HFFc6 (cell line): ENCODE measurements around the gene NAGPA. TPM values are rescaled to one million over a fixed set of nuclear protein-coding genes. Genes with fewer than 3 reads are reported as not detected.

Source experiments
- DNase-seq: peaks from one replicate; pipeline ENCODE4 v3.0.0-alpha.2; 2018
- H3K27ac Mint-ChIP-seq: 2 replicates; pipeline ENCODE4 v1.8.0; 2020; ENCODE audit warnings: mild to moderate bottlenecking, mixed read lengths
- H3K27me3 Mint-ChIP-seq: 2 replicates; pipeline ENCODE4 v1.8.0; 2021; ENCODE audit warnings: mild to moderate bottlenecking, moderate library complexity, mixed read lengths; ENCODE audit not compliant: insufficient read depth
- H3K36me3 Mint-ChIP-seq: 2 replicates; pipeline ENCODE4 v1.8.0; 2021; ENCODE audit warnings: low read depth, mixed read lengths
- H3K4me1 Mint-ChIP-seq: 2 replicates; pipeline ENCODE4 v1.8.0; 2020; ENCODE audit warnings: low read depth, mixed read lengths
- H3K4me3 Mint-ChIP-seq: 2 replicates; pipeline ENCODE4 v1.8.0; 2020; ENCODE audit warnings: mild to moderate bottlenecking, moderate library complexity, mixed read lengths
- H3K9me3 Mint-ChIP-seq: 2 replicates; pipeline ENCODE4 v1.8.0; 2020; ENCODE audit warnings: mild to moderate bottlenecking, mixed read lengths
- CTCF ChIP-seq: fragments of 200-600 bp; sonication (generic); IDR thresholded peaks from 2 replicates; pipeline ENCODE4 v1.5.0; 2021; ENCODE audit warnings: antibody characterized with exemption, mild to moderate bottlenecking
- total RNA-seq, 6 experiments: library from RNA; stranded (reverse); fragmentation: NEBNext Ultra II Directional; extraction: Animal tissue kit (Norgen Biotek cat#: 25700); gene quantifications; 2 replicates in 1 of 6; 3 replicates in 5 of 6; pipeline ENCODE4 v1.2.3, GENCODE V29; 2021

The NAGPA gene
- total RNA-seq, 6 experiments from 2014 or later, result 14.4 to 18.7 (median 16.4) TPM

GRCh38 chr16:5069854-5070253, 36.1 kb upstream of the NAGPA start:
- no peak for TF ChIP-seq CTCF
- no peak overlapping the region for H3K27ac Mint-ChIP-seq
- peaks cover 23% of the 10 kb centered on the region for H3K4me1 Mint-ChIP-seq
- H3K4me3 Mint-ChIP-seq, result no peak overlapping the region
- H3K9me3 Mint-ChIP-seq, result no peaks in the 10 kb centered on the region
- peaks cover 14% of the 10 kb centered on the region for H3K27me3 Mint-ChIP-seq
- H3K36me3 Mint-ChIP-seq, result peaks cover 6% of the 10 kb centered on the region; the same call in 1 of the 2 replicates
- DNase-seq, result no peak

- no peaks in the 10 kb centered on the region for H3K9me3 Mint-ChIP-seq
- no peak for TF ChIP-seq CTCF
Measured at GRCh38 chr16:5069048-5069447, 35.3 kb upstream of the NAGPA start.

DNA sequence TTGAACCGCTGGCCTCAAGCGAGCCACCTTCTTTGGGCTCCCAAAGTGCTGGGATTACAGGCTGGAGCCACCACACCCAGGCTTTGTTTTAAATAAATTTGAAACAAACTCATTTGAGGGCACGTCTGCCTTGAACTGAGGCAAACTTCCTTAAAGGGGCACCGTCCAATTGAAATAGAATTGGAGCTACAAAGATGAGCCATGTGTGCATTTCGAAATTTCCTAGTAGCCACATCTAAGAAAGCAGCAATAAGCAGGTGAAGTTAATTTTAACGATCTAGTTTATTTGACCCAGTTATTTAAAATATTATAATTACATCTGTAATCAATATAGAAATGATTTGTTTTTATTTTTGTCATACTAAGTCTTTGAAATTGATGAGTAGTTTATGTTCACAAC, 32.8 kb upstream of the NAGPA start:
- no peak overlapping the region for H3K27ac Mint-ChIP-seq
- peaks cover 7% of the 10 kb centered on the region for H3K4me1 Mint-ChIP-seq
- H3K27me3 Mint-ChIP-seq, result peaks cover 27% of the 10 kb centered on the region
- TF ChIP-seq CTCF, result no peak
- no peaks in the 10 kb centered on the region for H3K36me3 Mint-ChIP-seq
- H3K9me3 Mint-ChIP-seq, result no peaks in the 10 kb centered on the region
- no peak for DNase-seq
- H3K4me3 Mint-ChIP-seq, result no peak overlapping the region

More at GRCh38 chr16:5069048-5069447, 35.3 kb upstream of the NAGPA start:
- H3K27ac Mint-ChIP-seq, result no peak overlapping the region
- H3K4me3 Mint-ChIP-seq, result no peak overlapping the region
- DNase-seq, result no peak
- H3K4me1 Mint-ChIP-seq, result peaks cover 23% of the 10 kb centered on the region
- peaks cover 16% of the 10 kb centered on the region for H3K27me3 Mint-ChIP-seq
- no peaks in the 10 kb centered on the region for H3K36me3 Mint-ChIP-seq

DNA sequence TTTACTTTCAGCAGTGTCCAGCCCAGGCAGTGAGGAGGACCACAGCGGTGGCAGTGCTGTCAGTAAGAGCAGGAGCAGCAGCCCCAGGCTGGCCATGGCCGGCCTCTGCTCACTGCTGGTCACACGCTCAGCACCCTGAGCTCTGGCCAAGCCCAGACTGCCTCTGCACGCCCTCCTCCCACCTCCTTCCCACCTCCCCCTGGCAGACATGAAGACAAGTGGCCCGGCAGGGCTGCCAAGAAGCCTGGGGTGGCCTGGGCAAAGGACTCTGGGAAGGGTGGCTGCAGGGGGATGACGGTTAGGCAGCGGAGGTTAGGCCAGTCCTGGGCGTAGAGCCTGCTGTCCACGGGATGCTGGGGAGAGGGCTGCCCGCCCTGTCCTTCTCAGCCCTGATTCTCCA, 32.1 kb upstream of the NAGPA start, which contains the start of gene C16orf89:
C16orf89 (minus strand) TSS at position 144 of the 400 bp plus-strand sequence; CDS start at position 96, 48 bp downstream.
- Mint-ChIP-seq H3K4me1 (peaks cover under 1% of the 10 kb centered on the region; the same call in 1 of the 2 replicates), H3K36me3 (no peaks in the 10 kb centered on the region), H3K27ac (no peak within 1 kb of the TSS), H3K4me3 (no peak within 1 kb of the TSS), H3K9me3 (no peaks in the 10 kb centered on the region), H3K27me3 (peaks cover 28% of the 10 kb centered on the region)
- DNase-seq, result no peak
- TF ChIP-seq CTCF, result no peak

DNA sequence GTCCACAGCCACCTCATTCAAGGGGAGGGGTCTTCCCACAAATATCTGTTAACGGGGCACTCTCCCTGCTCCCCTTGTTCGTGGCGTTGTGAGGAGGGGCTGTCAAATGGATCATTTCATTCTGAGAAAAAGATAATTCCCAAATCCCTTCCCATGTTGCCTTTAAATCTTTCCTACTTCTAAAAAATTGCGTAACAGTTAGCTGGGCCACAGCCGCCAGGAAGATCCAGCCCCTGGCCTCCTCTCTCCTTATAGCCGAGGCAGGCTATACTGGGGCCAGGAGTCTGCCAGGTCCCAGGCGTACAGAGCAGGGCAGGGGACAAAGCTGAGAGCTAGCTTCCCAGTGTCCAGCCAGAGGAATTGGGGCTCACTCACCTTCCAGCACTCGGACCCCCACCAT, 31.6 kb upstream of the NAGPA start:
- no peaks in the 10 kb centered on the region for H3K4me1 Mint-ChIP-seq
- no peaks in the 10 kb centered on the region for H3K36me3 Mint-ChIP-seq
- H3K27me3 Mint-ChIP-seq, result peaks cover 28% of the 10 kb centered on the region
- no peak for TF ChIP-seq CTCF
- DNase-seq, result no peak
- no peak overlapping the region for H3K4me3 Mint-ChIP-seq
- H3K27ac Mint-ChIP-seq, result no peak overlapping the region
- no peaks in the 10 kb centered on the region for H3K9me3 Mint-ChIP-seq

DNA sequence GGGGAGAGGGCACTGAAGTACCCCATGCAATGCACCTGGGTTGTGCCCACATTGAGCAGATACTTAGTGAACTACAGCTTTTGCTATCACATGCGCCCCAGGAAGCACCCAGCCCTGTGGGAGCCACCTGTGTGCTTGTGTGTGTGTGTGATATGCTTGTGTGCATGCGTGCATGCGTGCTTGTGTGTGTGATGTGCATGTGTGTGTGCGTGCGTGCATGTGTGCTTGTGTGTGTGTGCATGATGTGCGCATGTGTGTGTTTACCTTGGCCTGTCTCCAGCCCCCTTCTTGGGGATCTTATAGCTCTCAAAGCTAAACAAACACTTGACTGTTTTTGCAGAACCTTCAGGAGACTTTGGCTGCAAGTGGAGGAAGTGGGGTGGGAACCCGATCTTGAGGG, 31.2 kb upstream of the NAGPA start:
- no peak for DNase-seq
- Mint-ChIP-seq H3K36me3 (no peaks in the 10 kb centered on the region), H3K27me3 (peaks cover 28% of the 10 kb centered on the region), H3K4me3 (no peak overlapping the region), H3K27ac (no peak overlapping the region), H3K9me3 (no peaks in the 10 kb centered on the region), H3K4me1 (no peaks in the 10 kb centered on the region)
- no peak for TF ChIP-seq CTCF
